Panc1 (cell line): Measurements from ENCODE around the gene CALB2. TPM values are rescaled to one million over a fixed set of nuclear protein-coding genes. Genes with fewer than 3 reads are reported as not detected.

Experiments used
- ATAC-seq: fragments of 200-7000 bp; cut with Tn5 transposase; 2 replicates; pipeline ENCODE4 v1.9.1; 2020; ENCODE audit warnings: mild to moderate bottlenecking, moderate library complexity
- BruUV-seq: library from RNA; stranded (reverse); fragments of 400-500 nt; replicated peaks from 2 replicates; lab custom pipeline; 2021; lab: Mats Ljungman, UMichigan
- CTCF ChIA-PET: fragments of 300-600 bp; sonication (Branson Sonifier 250); formaldehyde crosslinking; loops from one replicate; lab custom pipeline; 2022; ENCODE audit warnings: antibody characterized with exemption; lab: Charles Lee
- POLR2A ChIA-PET: fragments of 300-600 bp; sonication (Branson Sonifier 250); formaldehyde crosslinking; loops from one replicate; lab custom pipeline; 2022; ENCODE audit warnings: antibody characterized with exemption; lab: Charles Lee
- DNase-seq: peaks from one replicate; pipeline ENCODE4 v3.0.0-alpha.2; 2010; ENCODE audit warnings: low read depth, low spot score
- H3K27ac ChIP-seq: 2 replicates; pipeline ENCODE4 v1.5.1; 2011; ENCODE audit warnings: mild to moderate bottlenecking, low read length, inconsistent platforms
- H3K27me3 ChIP-seq: fragments of 200-500 bp; sonication (Bioruptor generic); 2 replicates; pipeline ENCODE4 v1.6.0; 2014; ENCODE audit warnings: low read length, inconsistent platforms; ENCODE audit not compliant: control insufficient read depth, insufficient read depth
- H3K36me3 ChIP-seq: fragments of 200-500 bp; sonication (Bioruptor generic); 2 replicates; pipeline ENCODE4 v1.5.1; 2014; ENCODE audit warnings: inconsistent platforms, mild to moderate bottlenecking, low read length, moderate library complexity; ENCODE audit not compliant: control insufficient read depth, insufficient read depth
- H3K4me1 ChIP-seq: 2 replicates; pipeline ENCODE4 v1.5.1; 2011; ENCODE audit warnings: inconsistent platforms, mild to moderate bottlenecking, low read length, moderate library complexity; ENCODE audit not compliant: control insufficient read depth, insufficient read depth
- H3K4me3 ChIP-seq, 2 experiments: 2 replicates each; pipeline ENCODE4 v1.5.1; 2011 to 2012; ENCODE audit warnings: low read depth in 2 of 2, low read length in 2 of 2, mild to moderate bottlenecking in 2 of 2, inconsistent platforms in 1 of 2, moderate library complexity in 1 of 2
- H3K9me3 ChIP-seq: fragments of 200-500 bp; sonication (Bioruptor generic); 2 replicates; pipeline ENCODE4 v1.5.1; 2014; ENCODE audit warnings: low read depth, mild to moderate bottlenecking, inconsistent platforms, low read length, moderate library complexity; ENCODE audit not compliant: control insufficient read depth, insufficient read depth
- POLR2AphosphoS5 ChIP-seq: IDR thresholded peaks from 2 replicates; pipeline ENCODE4 v1.6.1; 2012; ENCODE audit warnings: mild to moderate bottlenecking, low read depth, low read length, moderate library complexity
- SIN3A ChIP-seq: IDR thresholded peaks from 2 replicates; pipeline ENCODE4 v1.6.1; 2012; ENCODE audit warnings: low read depth, mild to moderate bottlenecking, low read length, moderate library complexity, borderline replicate concordance; ENCODE audit not compliant: insufficient read depth
- TCF7L2 ChIP-seq: IDR thresholded peaks from 2 replicates; pipeline ENCODE4 v1.6.1; 2011; ENCODE audit warnings: mild to moderate bottlenecking, low read depth, low read length, inconsistent platforms
- in situ Hi-C: cut with HindIII; loops from 2 replicates; pipeline ENCODE4 v1.10.0; 2016; ENCODE audit warnings: low sequenced_read_pairs, low pct_unique_long_range_greater_than_20kb
- intact Hi-C: fragments of 100-400 bp; cut with micrococcal nuclease; formaldehyde crosslinking; loops from one replicate; pipeline ENCODE4 v1.10.0; 2022; ENCODE audit not compliant: unreplicated experiment
- total RNA-seq: library from RNA; stranded (reverse); gene quantifications from one replicate; pipeline ENCODE4 v1.2.1, GENCODE V29; 2021; ENCODE audit not compliant: unreplicated experiment
- TF ChIP-seq, protein P1 (sequence below), 2 experiments: IDR thresholded peaks; 2 replicates each; pipeline ENCODE4 v1.6.1; 2011 to 2012; ENCODE audit warnings: low read depth in 2 of 2, control low read depth in 1 of 2, low read length in 1 of 2, mild to moderate bottlenecking in 1 of 2, moderate library complexity in 1 of 2; ENCODE audit not compliant: insufficient read depth in 1 of 2
- TF ChIP-seq, protein P2 (sequence below): fragments of 450-650 bp; IDR thresholded peaks from 2 replicates; pipeline ENCODE4 v1.5.1; 2017; ENCODE audit warnings: mild to moderate bottlenecking

The CALB2 gene
- total RNA-seq, 1 experiment from 2014 or later, result 0.59 TPM

DNA sequence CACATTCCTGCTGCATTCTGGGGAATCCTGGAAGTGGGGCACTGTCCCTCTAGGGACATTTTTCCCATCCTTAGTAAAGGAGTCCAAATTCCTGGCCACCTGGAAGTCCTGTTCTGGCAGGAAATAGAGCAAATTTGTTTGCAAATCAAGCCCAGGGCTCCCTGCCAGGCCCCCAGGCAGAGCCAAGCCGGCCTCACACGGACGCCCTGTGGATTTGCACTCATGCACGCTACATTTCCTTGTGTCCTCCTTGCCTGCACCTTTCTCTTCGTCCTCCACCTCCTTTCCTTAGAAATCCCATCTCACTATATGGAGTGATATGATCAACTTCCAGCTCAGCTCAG lies 7.0 kb upstream of the CALB2 start:
- no TSS peak for BruUV-seq
- H3K9me3 ChIP-seq, result no peaks in the 10 kb centered on the region
- intact Hi-C loops, result loop anchor here (10.0 kb wide), 1 partner anchor 137 kb away; no protein-coding TSS in a partner anchor
- in situ Hi-C loops, result no loop called here
- no peak for ATAC-seq
- POLR2A ChIA-PET, result no interaction called here
- H3K27ac ChIP-seq, result no peak overlapping the region
- TF ChIP-seq TCF7L2, result no peak
- no peak for TF ChIP-seq SIN3A
- TF ChIP-seq POLR2AphosphoS5, result no peak
- TF ChIP-seq, protein P1, sequence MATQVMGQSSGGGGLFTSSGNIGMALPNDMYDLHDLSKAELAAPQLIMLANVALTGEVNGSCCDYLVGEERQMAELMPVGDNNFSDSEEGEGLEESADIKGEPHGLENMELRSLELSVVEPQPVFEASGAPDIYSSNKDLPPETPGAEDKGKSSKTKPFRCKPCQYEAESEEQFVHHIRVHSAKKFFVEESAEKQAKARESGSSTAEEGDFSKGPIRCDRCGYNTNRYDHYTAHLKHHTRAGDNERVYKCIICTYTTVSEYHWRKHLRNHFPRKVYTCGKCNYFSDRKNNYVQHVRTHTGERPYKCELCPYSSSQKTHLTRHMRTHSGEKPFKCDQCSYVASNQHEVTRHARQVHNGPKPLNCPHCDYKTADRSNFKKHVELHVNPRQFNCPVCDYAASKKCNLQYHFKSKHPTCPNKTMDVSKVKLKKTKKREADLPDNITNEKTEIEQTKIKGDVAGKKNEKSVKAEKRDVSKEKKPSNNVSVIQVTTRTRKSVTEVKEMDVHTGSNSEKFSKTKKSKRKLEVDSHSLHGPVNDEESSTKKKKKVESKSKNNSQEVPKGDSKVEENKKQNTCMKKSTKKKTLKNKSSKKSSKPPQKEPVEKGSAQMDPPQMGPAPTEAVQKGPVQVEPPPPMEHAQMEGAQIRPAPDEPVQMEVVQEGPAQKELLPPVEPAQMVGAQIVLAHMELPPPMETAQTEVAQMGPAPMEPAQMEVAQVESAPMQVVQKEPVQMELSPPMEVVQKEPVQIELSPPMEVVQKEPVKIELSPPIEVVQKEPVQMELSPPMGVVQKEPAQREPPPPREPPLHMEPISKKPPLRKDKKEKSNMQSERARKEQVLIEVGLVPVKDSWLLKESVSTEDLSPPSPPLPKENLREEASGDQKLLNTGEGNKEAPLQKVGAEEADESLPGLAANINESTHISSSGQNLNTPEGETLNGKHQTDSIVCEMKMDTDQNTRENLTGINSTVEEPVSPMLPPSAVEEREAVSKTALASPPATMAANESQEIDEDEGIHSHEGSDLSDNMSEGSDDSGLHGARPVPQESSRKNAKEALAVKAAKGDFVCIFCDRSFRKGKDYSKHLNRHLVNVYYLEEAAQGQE (IDR thresholded peaks at IDR 0.05; ENCODE audit: insufficient read depth in 1 of 2, low read depth in 2 of 2, low read length in 1 of 2), result no peak
- TF ChIP-seq, protein P2, sequence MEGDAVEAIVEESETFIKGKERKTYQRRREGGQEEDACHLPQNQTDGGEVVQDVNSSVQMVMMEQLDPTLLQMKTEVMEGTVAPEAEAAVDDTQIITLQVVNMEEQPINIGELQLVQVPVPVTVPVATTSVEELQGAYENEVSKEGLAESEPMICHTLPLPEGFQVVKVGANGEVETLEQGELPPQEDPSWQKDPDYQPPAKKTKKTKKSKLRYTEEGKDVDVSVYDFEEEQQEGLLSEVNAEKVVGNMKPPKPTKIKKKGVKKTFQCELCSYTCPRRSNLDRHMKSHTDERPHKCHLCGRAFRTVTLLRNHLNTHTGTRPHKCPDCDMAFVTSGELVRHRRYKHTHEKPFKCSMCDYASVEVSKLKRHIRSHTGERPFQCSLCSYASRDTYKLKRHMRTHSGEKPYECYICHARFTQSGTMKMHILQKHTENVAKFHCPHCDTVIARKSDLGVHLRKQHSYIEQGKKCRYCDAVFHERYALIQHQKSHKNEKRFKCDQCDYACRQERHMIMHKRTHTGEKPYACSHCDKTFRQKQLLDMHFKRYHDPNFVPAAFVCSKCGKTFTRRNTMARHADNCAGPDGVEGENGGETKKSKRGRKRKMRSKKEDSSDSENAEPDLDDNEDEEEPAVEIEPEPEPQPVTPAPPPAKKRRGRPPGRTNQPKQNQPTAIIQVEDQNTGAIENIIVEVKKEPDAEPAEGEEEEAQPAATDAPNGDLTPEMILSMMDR, result no peak
- no peaks in the 10 kb centered on the region for H3K4me1 ChIP-seq
- no peaks in the 10 kb centered on the region for H3K27me3 ChIP-seq
- CTCF ChIA-PET, result no interaction called here
- no peaks in the 10 kb centered on the region for H3K36me3 ChIP-seq
- H3K4me3 ChIP-seq, result no peak overlapping the region
- DNase-seq, result no peak

DNA sequence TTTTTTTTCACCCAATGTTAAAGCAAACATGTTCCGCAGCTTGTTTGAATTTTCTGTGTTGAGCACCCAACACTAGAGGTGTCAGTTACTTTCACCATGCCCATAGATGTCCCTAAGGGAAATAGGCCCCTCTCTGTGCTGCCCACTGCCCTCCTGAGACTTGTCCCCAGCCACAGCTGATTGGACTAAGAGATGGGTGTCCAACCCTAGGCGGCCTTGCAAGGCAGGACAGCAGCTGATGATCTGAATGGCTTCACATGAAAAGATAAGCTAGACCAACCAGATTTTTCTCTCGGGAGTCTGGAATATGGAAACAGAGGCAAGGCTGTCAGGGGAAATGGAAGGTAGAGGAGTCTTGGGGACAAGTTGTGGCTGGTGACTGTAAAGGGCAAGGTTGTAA lies 6.1 kb upstream of the CALB2 start:
- ATAC-seq (no peak), DNase-seq (no peak)
- no peaks in the 10 kb centered on the region for H3K27me3 ChIP-seq
- POLR2A ChIA-PET, result no interaction called here
- in situ Hi-C loops (no loop called here), intact Hi-C loops (loop anchor here (10.0 kb wide), 1 partner anchor 138 kb away; no protein-coding TSS in a partner anchor)
- CTCF ChIA-PET, result no interaction called here
- BruUV-seq, result no TSS peak
- H3K9me3 ChIP-seq, result no peaks in the 10 kb centered on the region
- no peak overlapping the region for H3K27ac ChIP-seq
- TF ChIP-seq TCF7L2 (no peak), SIN3A (no peak), POLR2AphosphoS5 (no peak)
- TF ChIP-seq, protein P2, result no peak
- TF ChIP-seq, protein P1 (IDR thresholded peaks at IDR 0.05; ENCODE audit: insufficient read depth in 1 of 2, low read depth in 2 of 2, low read length in 1 of 2), result no peak
- H3K4me3 ChIP-seq, result no peak overlapping the region
- no peaks in the 10 kb centered on the region for H3K36me3 ChIP-seq
- H3K4me1 ChIP-seq, result no peaks in the 10 kb centered on the region
